ENCODE measurements around the gene CD3G.

GRCh38 chr11:118366287-118366686 is 22.1 kb downstream of the CD3G start:
- TF ChIP-seq POLR2AphosphoS5 (IDR thresholded peaks at IDR 0.05; ENCODE audit: insufficient read depth in 1 of 2, low read depth in 1 of 2) (peak in 1 of 2 donors; percentile 46), CTCF (IDR thresholded peaks at IDR 0.05) (no peak)

Measured in vagina (tissue), 2 donors.